SK-N-SH (cell line): ENCODE data around the gene TNFAIP8L3. TPM values are rescaled to one million over a fixed set of nuclear protein-coding genes. Genes with fewer than 3 reads are reported as not detected.
"Not testable (repeated sequence)": the region's sequence is repeated elsewhere in the genome, so short reads cannot be mapped to it uniquely, and the experiment has no call there.

Experiments used
- CTCF ChIA-PET: fragments of 300-600, 350-600 bp; formaldehyde crosslinking; extraction: SDS; loops from one replicate; lab custom pipeline; 2021; lab: Yijun Ruan, JAX
- POLR2A ChIA-PET: fragments of 350-600 bp; sonication (Branson Sonifier 250); formaldehyde crosslinking; extraction: SDS; loops from one replicate; lab custom pipeline; 2020; ENCODE audit warnings: antibody characterized with exemption, inconsistent platforms; lab: Yijun Ruan, JAX
- DNase-seq: peaks from one replicate; pipeline ENCODE4 v3.0.0; 2012
- H2AFZ ChIP-seq: fragments of 200-600 bp; sonication (generic); 2 replicates; pipeline ENCODE4 v1.8.1; 2016; ENCODE audit warnings: antibody characterized with exemption, mild to moderate bottlenecking, low read depth
- H3F3A ChIP-seq: fragments of 200-600 bp; sonication (generic); replicated peaks from 2 replicates; pipeline ENCODE3; 2016; ENCODE audit warnings: antibody characterized with exemption, mild to moderate bottlenecking; ENCODE audit not compliant: insufficient read depth
- H3K27ac ChIP-seq, 2 experiments: fragments of 200-500 bp in 1 of 2; fragments of 200-600 bp in 1 of 2; sonication (Bioruptor generic) in 1 of 2; sonication (generic), shearing (Covaris generic) in 1 of 2; 2 replicates each; pipeline versions ENCODE4 v1.5.1 to v1.6.1; 2014 to 2016; ENCODE audit warnings: low read depth in 2 of 2, inconsistent platforms in 1 of 2, low read length in 1 of 2, mild to moderate bottlenecking in 1 of 2, mixed read lengths in 1 of 2
- H3K27me3 ChIP-seq: fragments of 200-600 bp; sonication (generic), shearing (Covaris generic); 2 replicates; pipeline ENCODE4 v1.6.1; 2016; ENCODE audit warnings: mixed run types; ENCODE audit not compliant: insufficient read depth
- H3K36me3 ChIP-seq, 2 experiments: fragments of 200-500 bp in 1 of 2; fragments of 200-600 bp in 1 of 2; sonication (Bioruptor generic) in 1 of 2; sonication (generic) in 1 of 2; replicated peaks in 1 of 2; 2 replicates each; pipeline versions ENCODE3 to v1.5.1; 2014 to 2016; ENCODE audit warnings: low read length in 1 of 2, mild to moderate bottlenecking in 1 of 2; ENCODE audit not compliant: insufficient read depth in 2 of 2, control insufficient read depth in 1 of 2
- H3K4me1 ChIP-seq, 2 experiments: fragments of 200-500 bp in 1 of 2; fragments of 200-600 bp in 1 of 2; sonication (Bioruptor generic) in 1 of 2; sonication (generic), shearing (Covaris generic) in 1 of 2; 2 replicates each; pipeline versions ENCODE4 v1.5.1 to v1.6.1; 2014 to 2016; ENCODE audit warnings: low read depth in 1 of 2, low read length in 1 of 2, mixed run types in 1 of 2; ENCODE audit not compliant: insufficient read depth in 2 of 2, control insufficient read depth in 1 of 2
- H3K4me2 ChIP-seq: fragments of 200-600 bp; sonication (generic), shearing (Covaris generic); 2 replicates; pipeline ENCODE4 v1.6.1; 2017; ENCODE audit warnings: mixed run types
- H3K4me3 ChIP-seq, 2 experiments: fragments of 200-500 bp in 1 of 2; fragments of 200-600 bp in 1 of 2; sonication (Bioruptor generic) in 1 of 2; sonication (generic), shearing (Covaris generic) in 1 of 2; 2 replicates each; pipeline versions ENCODE4 v1.5.1 to v1.8.1; 2014 to 2016; ENCODE audit warnings: low read depth in 2 of 2, inconsistent platforms in 1 of 2, low read length in 1 of 2, mild to moderate bottlenecking in 1 of 2, mixed read lengths in 1 of 2, moderate library complexity in 1 of 2
- H3K79me2 ChIP-seq: fragments of 200-600 bp; sonication (generic); 2 replicates; pipeline ENCODE4 v1.8.1; 2017; ENCODE audit warnings: mild to moderate bottlenecking; ENCODE audit not compliant: insufficient read depth
- H3K9ac ChIP-seq: fragments of 200-600 bp; sonication (generic); 2 replicates; pipeline ENCODE4 v1.6.1; 2017; ENCODE audit warnings: mixed run types
- H3K9me2 ChIP-seq: fragments of 200-600 bp; sonication (generic); 2 replicates; pipeline ENCODE4 v1.6.1; 2017; ENCODE audit warnings: mixed run types
- H3K9me3 ChIP-seq: fragments of 200-600 bp; sonication (generic); 2 replicates; pipeline ENCODE4 v1.6.1; 2017; ENCODE audit warnings: mixed run types, mild to moderate bottlenecking, moderate library complexity
- H4K20me1 ChIP-seq: fragments of 200-600 bp; sonication (generic); 2 replicates; pipeline ENCODE4 v1.6.1; 2017; ENCODE audit warnings: mild to moderate bottlenecking, mixed run types; ENCODE audit not compliant: insufficient read depth
- ELF1 ChIP-seq: IDR thresholded peaks from 2 replicates; pipeline ENCODE4 v1.4.0; 2012
- FOSL2 ChIP-seq: IDR thresholded peaks from 2 replicates; pipeline ENCODE4 v1.4.0; 2012; ENCODE audit warnings: low read depth, mild to moderate bottlenecking, moderate library complexity, borderline replicate concordance
- FOXJ3 ChIP-seq: sonication (generic); formaldehyde crosslinking; IDR thresholded peaks from 2 replicates; pipeline ENCODE4 v1.5.1; 2020; ENCODE audit warnings: mild to moderate bottlenecking, missing genetic modification reagents
- JUND ChIP-seq: IDR thresholded peaks from 2 replicates; pipeline ENCODE4 v1.4.0; 2012
- MXI1 ChIP-seq: IDR thresholded peaks from 2 replicates; pipeline ENCODE4 v1.6.1; 2012; ENCODE audit warnings: mild to moderate bottlenecking, low read depth, low read length, improper control_type of control experiment
- NFIC ChIP-seq: IDR thresholded peaks from 2 replicates; pipeline ENCODE4 v1.4.0; 2012; ENCODE audit warnings: borderline replicate concordance
- YY1 ChIP-seq: IDR thresholded peaks from 2 replicates; pipeline ENCODE4 v1.4.0; 2012; ENCODE audit warnings: low read depth, mild to moderate bottlenecking
- WGBS: methylation state at CpG from one replicate; pipeline ENCODE4 v1.1.6; 2017; ENCODE audit warnings: low lambda C conversion rate; 5-methylcytosine and 5-hydroxymethylcytosine counted together
- polyA plus RNA-seq, 3 experiments: library from polyadenylated mRNA; depleted of rRNA; stranded (reverse); fragments of >200 nt; gene quantifications; 2 replicates each; pipeline ENCODE4 v1.2.3, GENCODE V29; 2012
- TF ChIP-seq, protein P1 (sequence below): IDR thresholded peaks from 2 replicates; pipeline ENCODE4 v1.4.0; 2012; ENCODE audit warnings: low read depth, borderline replicate concordance
- TF ChIP-seq, protein P2 (sequence below): IDR thresholded peaks from 2 replicates; pipeline ENCODE4; 2012
- TF ChIP-seq, protein P3 (sequence below): fragments of 200-600 bp; sonication (generic); IDR thresholded peaks from 2 replicates; pipeline ENCODE4 v1.6.1; 2017; ENCODE audit warnings: antibody characterized with exemption, mild to moderate bottlenecking, moderate library complexity

Gene TNFAIP8L3
- polyA plus RNA-seq, 1 of the 3 experiments (the other 2 are of a cell fraction), result 0.08 TPM

- TF ChIP-seq MXI1 (no peak), YY1 (no peak), JUND (no peak), FOXJ3 (CRISPR knock-in tag) (no peak), NFIC (no peak), ELF1 (no peak)
- TF ChIP-seq, protein P1, sequence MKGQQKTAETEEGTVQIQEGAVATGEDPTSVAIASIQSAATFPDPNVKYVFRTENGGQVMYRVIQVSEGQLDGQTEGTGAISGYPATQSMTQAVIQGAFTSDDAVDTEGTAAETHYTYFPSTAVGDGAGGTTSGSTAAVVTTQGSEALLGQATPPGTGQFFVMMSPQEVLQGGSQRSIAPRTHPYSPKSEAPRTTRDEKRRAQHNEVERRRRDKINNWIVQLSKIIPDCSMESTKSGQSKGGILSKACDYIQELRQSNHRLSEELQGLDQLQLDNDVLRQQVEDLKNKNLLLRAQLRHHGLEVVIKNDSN, result no peak
- TF ChIP-seq, protein P2, sequence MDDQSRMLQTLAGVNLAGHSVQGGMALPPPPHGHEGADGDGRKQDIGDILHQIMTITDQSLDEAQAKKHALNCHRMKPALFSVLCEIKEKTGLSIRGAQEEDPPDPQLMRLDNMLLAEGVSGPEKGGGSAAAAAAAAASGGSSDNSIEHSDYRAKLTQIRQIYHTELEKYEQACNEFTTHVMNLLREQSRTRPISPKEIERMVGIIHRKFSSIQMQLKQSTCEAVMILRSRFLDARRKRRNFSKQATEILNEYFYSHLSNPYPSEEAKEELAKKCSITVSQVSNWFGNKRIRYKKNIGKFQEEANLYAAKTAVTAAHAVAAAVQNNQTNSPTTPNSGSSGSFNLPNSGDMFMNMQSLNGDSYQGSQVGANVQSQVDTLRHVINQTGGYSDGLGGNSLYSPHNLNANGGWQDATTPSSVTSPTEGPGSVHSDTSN, result no peak
- TF ChIP-seq, protein P3, sequence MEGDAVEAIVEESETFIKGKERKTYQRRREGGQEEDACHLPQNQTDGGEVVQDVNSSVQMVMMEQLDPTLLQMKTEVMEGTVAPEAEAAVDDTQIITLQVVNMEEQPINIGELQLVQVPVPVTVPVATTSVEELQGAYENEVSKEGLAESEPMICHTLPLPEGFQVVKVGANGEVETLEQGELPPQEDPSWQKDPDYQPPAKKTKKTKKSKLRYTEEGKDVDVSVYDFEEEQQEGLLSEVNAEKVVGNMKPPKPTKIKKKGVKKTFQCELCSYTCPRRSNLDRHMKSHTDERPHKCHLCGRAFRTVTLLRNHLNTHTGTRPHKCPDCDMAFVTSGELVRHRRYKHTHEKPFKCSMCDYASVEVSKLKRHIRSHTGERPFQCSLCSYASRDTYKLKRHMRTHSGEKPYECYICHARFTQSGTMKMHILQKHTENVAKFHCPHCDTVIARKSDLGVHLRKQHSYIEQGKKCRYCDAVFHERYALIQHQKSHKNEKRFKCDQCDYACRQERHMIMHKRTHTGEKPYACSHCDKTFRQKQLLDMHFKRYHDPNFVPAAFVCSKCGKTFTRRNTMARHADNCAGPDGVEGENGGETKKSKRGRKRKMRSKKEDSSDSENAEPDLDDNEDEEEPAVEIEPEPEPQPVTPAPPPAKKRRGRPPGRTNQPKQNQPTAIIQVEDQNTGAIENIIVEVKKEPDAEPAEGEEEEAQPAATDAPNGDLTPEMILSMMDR, result no peak
These were observed 32.1 kb upstream of the TNFAIP8L3 start (continued) for GRCh38 chr15:51126842-51127241.

GRCh38 chr15:51123002-51123401, 28.3 kb upstream of the TNFAIP8L3 start:
- H3K9ac ChIP-seq, H2AFZ ChIP-seq, H3K4me3 ChIP-seq, POLR2A ChIA-PET, H3K9me3 ChIP-seq, H3K27me3 ChIP-seq, H3K4me1 ChIP-seq, H3K27ac ChIP-seq, H3K9me2 ChIP-seq, DNase-seq, H4K20me1 ChIP-seq, H3K79me2 ChIP-seq, H3K36me3 ChIP-seq, H3K4me2 ChIP-seq: not testable (repeated sequence)
- CTCF ChIA-PET, result interaction anchor here (1.4 kb wide), 1 partner anchor 40 kb away, joined by 5 read pairs; no protein-coding TSS in a partner anchor
- H3F3A ChIP-seq, result peaks cover 11% of the 10 kb centered on the region

DNA sequence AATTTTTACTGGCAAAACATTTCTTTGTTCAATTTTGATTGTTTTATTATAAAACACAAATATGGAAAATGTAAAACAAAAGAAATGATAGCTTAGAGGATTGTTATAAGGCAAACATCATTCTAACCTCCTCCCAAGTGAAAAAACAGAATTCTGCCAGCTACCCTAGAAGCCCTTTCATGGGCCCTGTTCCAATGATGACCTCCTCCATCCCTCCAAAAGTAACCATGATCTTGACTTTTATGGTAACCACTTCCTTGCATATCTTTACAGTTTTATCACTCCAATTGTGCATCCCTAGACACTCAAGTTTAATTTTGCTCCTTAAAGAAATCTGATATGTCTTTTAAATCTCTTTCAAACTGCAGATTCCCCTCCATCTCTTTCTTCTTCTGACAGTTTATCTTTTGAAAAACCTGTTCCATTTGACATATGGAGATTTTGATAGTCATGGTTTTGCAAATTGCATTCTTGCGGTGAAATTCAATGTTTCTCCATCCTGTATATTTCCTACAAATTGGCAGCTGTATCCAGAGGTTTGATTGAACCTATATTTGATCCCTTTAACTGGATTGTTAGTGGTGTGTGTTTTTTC, 27.0 kb upstream of the TNFAIP8L3 start:
- Histone ChIP-seq H3K4me3 (no peak overlapping the region), H2AFZ (no peak overlapping the region), H3K79me2 (no peaks in the 10 kb centered on the region), H3K9ac (no peak overlapping the region), H3K27ac (peak overlapping the region in 1 of 2 experiments; percentile 65; a peak in 2 of 4 replicates), H3K9me2 (no peaks in the 10 kb centered on the region), H4K20me1 (no peaks in the 10 kb centered on the region), H3F3A (peaks cover 11% of the 10 kb centered on the region), H3K4me2 (no peak overlapping the region), H3K36me3 (no peaks in the 10 kb centered on the region), H3K27me3 (no peaks in the 10 kb centered on the region), H3K4me1 (peaks cover 0 to 8% of the 10 kb centered on the region in 2 experiments; a peak in 1 of 4 replicates), H3K9me3 (0 out of 2 replicates have a peak, but pooled peaks cover 3% of the 10 kb centered on the region)
- ChIA-PET POLR2A (no interaction called here), CTCF (interaction anchor here (0.7 to 1.6 kb wide), 3 partner anchors 13 to 161 kb away, joined by 3 to 6 read pairs (median 3); no protein-coding TSS in a partner anchor)
- no peak for DNase-seq
- 96% methylated on average over 1 of the region's 1 CpG for WGBS
- TF ChIP-seq YY1 (no peak), FOSL2 (no peak)
